Tibial artery (tissue), 4 donors: ENCODE results near the gene IFIT1B.

Experiments
- DNase-seq, 2 donors: peaks; one replicate each; pipeline ENCODE4 v3.0.0-alpha.2; 2019
- H3K27ac ChIP-seq, 2 donors: fragments of 200-600 bp; sonication (generic) in 1 of 2; 1 replicate in 1 of 2; 2 replicates in 1 of 2; pipeline ENCODE4 v1.5.1; 2018 to 2019; ENCODE audit warnings: mild to moderate bottlenecking in 1 of 2
- H3K27me3 ChIP-seq, 2 donors: fragments of 200-600 bp; sonication (generic) in 1 of 2; one replicate each; pipeline versions ENCODE4 v1.5.1 to v1.6.0; 2016 to 2019
- H3K36me3 ChIP-seq, 3 donors: fragments of 200-600 bp; sonication (generic) in 2 of 3; one replicate each; pipeline ENCODE4 v1.5.1; 2016 to 2019; ENCODE audit warnings: mild to moderate bottlenecking in 2 of 3
- H3K4me1 ChIP-seq, 4 donors: fragments of 200-600 bp; sonication (generic) in 2 of 4; 1 replicate in 3 of 4; 2 replicates in 1 of 4; pipeline ENCODE4 v1.5.1; 2016 to 2019
- H3K4me3 ChIP-seq, 2 donors: fragments of 200-600 bp; sonication (generic) in 1 of 2; 1 replicate in 1 of 2; 2 replicates in 1 of 2; pipeline ENCODE4 v1.5.1; 2018 to 2019; ENCODE audit warnings: mild to moderate bottlenecking in 2 of 2
- H3K9me3 ChIP-seq, 3 donors: fragments of 200-600 bp; sonication (generic) in 1 of 3; one replicate each; pipeline ENCODE4 v1.5.1; 2016 to 2019
- intact Hi-C: fragments of 100-400 bp; cut with DNase I; formaldehyde crosslinking; loops from one replicate; pipeline ENCODE4 v1.15.0; 2023; ENCODE audit warnings: low total_unique reads
- TF ChIP-seq, protein P1 (sequence below), 2 experiments: fragments of 200-600 bp in 1 of 2; fragments of 450-650 bp in 1 of 2; IDR thresholded peaks; one replicate each; pipeline ENCODE4 v1.5.1; 2017 to 2019; ENCODE audit warnings: antibody characterized with exemption in 2 of 2, mild to moderate bottlenecking in 1 of 2, moderate library complexity in 1 of 2

IFIT1B gene

DNA sequence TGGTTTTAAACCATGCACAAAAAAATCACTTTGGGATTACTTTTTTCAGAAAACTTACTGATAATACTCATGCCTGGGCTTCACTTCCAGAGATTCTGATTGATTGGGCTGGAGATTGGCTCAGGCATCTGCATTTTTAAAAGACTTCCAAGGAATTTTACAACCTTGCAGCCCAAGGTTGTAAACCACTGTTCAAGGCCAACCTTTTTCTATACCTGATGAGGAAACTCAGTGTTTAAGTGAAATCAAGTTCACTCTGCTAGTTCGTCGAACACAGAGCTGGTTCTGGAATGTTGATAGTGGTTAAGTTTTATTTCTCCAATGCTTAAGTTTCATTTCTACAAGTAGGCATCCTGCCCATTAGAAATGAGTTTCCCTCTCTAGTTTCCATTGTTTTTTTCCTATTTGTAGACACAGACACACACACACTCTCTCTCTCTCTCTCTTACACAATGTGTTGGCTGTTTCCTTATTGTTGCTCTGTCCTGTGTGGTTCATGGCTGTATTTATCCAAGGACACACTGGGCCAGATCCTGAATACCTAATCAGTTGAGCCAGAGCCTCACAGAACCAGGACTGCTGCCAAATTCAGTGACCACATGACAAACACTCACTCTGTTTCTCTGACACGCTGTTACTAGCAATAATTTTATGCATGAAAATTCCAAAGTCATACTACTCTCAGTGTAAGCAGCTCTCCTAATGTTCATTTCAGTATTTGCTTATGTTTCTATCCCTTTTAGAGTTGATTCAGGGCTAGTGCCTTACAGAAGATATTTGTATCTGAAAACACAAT lies 3.7 kb upstream of the IFIT1B start:
- Histone ChIP-seq H3K27me3 (no peaks in the 10 kb centered on the region), H3K36me3 (no peaks in the 10 kb centered on the region), H3K9me3 (no peaks in the 10 kb centered on the region), H3K4me1 (peaks cover 0 to 23% (median 17%) of the 10 kb centered on the region in 4 donors), H3K4me3 (peak overlapping the region in 1 of 2 donors; percentile 5), H3K27ac (peak overlapping the region; percentile 88 to 90)
- DNase-seq = peak; percentile 94 to 96
- intact Hi-C loops = no loop called here
- TF ChIP-seq, protein P1, sequence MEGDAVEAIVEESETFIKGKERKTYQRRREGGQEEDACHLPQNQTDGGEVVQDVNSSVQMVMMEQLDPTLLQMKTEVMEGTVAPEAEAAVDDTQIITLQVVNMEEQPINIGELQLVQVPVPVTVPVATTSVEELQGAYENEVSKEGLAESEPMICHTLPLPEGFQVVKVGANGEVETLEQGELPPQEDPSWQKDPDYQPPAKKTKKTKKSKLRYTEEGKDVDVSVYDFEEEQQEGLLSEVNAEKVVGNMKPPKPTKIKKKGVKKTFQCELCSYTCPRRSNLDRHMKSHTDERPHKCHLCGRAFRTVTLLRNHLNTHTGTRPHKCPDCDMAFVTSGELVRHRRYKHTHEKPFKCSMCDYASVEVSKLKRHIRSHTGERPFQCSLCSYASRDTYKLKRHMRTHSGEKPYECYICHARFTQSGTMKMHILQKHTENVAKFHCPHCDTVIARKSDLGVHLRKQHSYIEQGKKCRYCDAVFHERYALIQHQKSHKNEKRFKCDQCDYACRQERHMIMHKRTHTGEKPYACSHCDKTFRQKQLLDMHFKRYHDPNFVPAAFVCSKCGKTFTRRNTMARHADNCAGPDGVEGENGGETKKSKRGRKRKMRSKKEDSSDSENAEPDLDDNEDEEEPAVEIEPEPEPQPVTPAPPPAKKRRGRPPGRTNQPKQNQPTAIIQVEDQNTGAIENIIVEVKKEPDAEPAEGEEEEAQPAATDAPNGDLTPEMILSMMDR (IDR thresholded peaks at IDR 0.05) = no peak

DNA sequence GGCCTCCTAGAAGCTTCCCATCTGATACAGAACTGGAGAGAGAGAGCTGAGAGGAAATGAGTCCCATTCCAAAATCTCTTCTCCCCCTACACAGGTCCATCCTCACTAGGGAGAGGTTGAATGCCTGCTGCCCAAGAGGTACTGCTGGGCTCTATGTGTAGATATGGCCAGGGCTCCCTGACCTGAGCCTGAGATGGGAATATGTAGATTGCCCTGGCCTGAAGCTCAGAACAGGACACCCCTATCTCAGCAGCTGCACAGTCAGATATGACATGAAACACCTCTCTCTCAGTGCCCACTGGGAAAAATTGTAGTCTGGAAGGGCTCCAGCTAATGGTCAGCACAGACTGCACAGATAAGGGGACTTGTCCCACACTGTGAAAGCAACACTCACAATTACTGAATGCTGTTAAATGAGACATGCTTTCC lies 3.1 kb upstream of the IFIT1B start:
- H3K4me1 ChIP-seq = peaks cover 0 to 21% (median 16%) of the 10 kb centered on the region in 4 donors
- peak overlapping the region; percentile 88 to 90 for H3K27ac ChIP-seq
- intact Hi-C loops = no loop called here
- no peaks in the 10 kb centered on the region for H3K9me3 ChIP-seq
- DNase-seq = no peak
- TF ChIP-seq, protein P1 (IDR thresholded peaks at IDR 0.05) = no peak
- no peaks in the 10 kb centered on the region for H3K27me3 ChIP-seq
- H3K36me3 ChIP-seq = no peaks in the 10 kb centered on the region
- no peak overlapping the region for H3K4me3 ChIP-seq

DNA sequence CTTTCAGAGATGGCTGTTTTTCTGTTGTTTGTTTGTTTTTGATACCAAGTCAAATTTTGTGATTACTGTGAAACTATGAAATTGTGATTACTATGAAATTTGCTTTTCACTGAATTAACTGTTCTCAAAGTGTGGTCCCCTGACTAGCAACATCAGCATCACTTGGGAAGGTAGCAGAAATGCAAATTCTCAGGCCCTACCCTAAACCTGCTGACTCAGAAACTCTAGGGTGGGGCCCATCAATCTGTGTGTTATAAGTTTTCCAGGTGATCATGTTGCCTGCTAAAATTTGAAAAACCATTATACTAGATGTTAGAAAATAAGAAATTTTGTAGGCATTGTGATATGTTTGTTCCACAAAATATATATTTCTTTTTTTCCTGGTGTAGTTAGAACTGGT lies 1.2 kb downstream of the IFIT1B start:
- TF ChIP-seq, protein P1 (IDR thresholded peaks at IDR 0.05) = no peak
- no peak overlapping the region for H3K27ac ChIP-seq
- no peaks in the 10 kb centered on the region for H3K9me3 ChIP-seq
- peaks cover 0 to 11% (median 9%) of the 10 kb centered on the region in 4 donors for H3K4me1 ChIP-seq
- intact Hi-C loops = no loop called here
- no peaks in the 10 kb centered on the region for H3K27me3 ChIP-seq
- H3K4me3 ChIP-seq = no peak overlapping the region
- DNase-seq = no peak
- H3K36me3 ChIP-seq = no peaks in the 10 kb centered on the region

DNA sequence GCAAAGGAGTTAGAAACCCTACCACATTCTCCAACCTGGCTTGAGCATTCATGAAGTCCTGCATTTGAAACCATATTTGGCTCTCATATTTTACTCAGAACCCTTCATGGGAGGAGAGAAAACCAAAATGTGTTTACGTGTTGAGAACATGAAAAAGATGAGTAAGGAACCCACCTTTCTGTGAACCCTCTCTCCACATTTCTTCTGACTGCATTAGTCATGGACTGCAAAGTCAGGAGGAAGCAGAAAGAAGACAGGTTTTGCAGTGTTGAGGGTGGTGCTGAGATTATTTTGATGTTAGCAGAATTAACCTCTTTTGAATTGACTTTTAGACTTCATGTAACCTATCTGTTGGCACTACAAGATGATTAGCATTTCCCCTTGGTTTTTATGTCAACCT lies 4.9 kb downstream of the IFIT1B start:
- Histone ChIP-seq H3K27ac (no peak overlapping the region), H3K4me1 (no peaks in the 10 kb centered on the region), H3K27me3 (no peaks in the 10 kb centered on the region), H3K4me3 (no peak overlapping the region), H3K9me3 (no peaks in the 10 kb centered on the region), H3K36me3 (no peaks in the 10 kb centered on the region)
- DNase-seq = no peak
- intact Hi-C loops = no loop called here
- TF ChIP-seq, protein P1 (IDR thresholded peaks at IDR 0.05) = no peak

DNA sequence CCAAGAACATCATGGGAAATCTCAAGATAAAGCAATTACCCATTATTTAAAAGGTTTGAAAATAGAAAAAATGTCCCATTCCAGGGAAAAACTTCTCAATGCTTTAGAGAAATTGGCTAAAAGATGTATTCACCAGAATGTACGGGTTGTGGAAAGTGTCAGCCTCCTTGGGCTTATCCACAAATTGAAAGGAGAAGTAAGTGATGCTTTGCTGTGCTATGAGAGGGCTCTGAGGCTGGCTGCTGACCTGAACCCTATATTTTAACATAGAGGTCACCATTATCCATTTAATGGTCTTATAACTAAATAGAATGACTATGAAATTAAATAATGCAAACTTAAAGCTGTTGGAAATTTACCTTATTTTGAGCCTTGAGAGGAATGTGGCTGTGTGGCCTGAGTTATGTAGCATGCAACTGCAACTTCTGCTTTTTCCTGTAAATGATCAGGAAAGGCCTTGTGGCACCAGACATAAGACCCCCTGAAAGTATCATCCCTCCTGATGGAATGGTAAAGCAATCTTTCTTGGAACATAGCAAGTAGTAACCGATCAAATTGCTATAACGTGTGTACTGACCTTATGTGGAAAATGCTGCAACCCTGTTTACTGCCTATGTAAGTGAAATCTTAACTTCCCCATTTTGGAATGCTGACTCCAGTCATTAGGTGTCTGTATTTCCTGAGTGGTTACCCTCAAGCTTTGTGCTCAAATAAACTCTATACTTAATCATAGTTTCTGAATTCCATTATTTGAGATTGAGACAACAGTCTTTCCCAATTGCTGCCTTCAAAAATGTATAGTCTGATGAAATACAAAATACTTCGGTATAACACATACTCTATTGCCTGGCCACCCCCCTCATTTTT lies 6.9 kb downstream of the IFIT1B start:
- TF ChIP-seq, protein P1 (IDR thresholded peaks at IDR 0.05) = no peak
- DNase-seq = no peak
- Histone ChIP-seq H3K36me3 (no peaks in the 10 kb centered on the region), H3K9me3 (no peaks in the 10 kb centered on the region), H3K4me3 (no peak overlapping the region), H3K4me1 (no peaks in the 10 kb centered on the region), H3K27ac (no peak overlapping the region), H3K27me3 (no peaks in the 10 kb centered on the region)
- intact Hi-C loops = no loop called here
